ENCODE results near the gene BLACAT1.

DNA sequence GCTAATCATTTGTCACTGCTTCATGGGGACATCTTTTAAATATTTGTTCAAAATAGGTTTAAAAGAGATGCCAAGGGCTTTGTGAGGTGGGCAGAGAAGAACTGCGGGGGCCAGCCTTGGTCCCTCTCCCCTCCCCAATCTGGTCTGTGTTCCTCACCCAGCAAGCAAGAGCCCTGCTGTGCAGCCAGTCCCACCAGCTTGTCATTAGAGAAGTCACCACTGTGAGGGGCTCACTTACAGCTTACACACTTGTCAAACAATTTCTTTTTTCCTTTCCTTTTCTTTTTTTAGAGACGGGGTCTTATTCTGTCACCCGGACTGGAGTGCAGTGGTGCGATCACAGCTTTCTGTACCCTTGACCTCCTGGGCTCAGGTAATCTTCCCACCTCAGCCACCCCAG is 38.3 kb upstream of the BLACAT1 start:
- TF ChIP-seq EZH2 (IDR thresholded peaks at IDR 0.05) (no peak), EZH2phosphoT487 (IDR thresholded peaks at IDR 0.05) (no peak)
- TF ChIP-seq, protein P1, sequence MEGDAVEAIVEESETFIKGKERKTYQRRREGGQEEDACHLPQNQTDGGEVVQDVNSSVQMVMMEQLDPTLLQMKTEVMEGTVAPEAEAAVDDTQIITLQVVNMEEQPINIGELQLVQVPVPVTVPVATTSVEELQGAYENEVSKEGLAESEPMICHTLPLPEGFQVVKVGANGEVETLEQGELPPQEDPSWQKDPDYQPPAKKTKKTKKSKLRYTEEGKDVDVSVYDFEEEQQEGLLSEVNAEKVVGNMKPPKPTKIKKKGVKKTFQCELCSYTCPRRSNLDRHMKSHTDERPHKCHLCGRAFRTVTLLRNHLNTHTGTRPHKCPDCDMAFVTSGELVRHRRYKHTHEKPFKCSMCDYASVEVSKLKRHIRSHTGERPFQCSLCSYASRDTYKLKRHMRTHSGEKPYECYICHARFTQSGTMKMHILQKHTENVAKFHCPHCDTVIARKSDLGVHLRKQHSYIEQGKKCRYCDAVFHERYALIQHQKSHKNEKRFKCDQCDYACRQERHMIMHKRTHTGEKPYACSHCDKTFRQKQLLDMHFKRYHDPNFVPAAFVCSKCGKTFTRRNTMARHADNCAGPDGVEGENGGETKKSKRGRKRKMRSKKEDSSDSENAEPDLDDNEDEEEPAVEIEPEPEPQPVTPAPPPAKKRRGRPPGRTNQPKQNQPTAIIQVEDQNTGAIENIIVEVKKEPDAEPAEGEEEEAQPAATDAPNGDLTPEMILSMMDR (IDR thresholded peaks at IDR 0.05): no peak
